Mesenchymal stem cell (in vitro differentiated cells and primary cell): ENCODE measurements around the gene SUN1.

ENCODE experiments used
- DNase-seq: peaks from one replicate; pipeline ENCODE4 v3.0.0-alpha.2; 2013
- H2AFZ ChIP-seq: one replicate; pipeline ENCODE4 v1.6.1; 2013; ENCODE audit warnings: low read depth, mild to moderate bottlenecking, control low read depth, inconsistent platforms, low read length, moderate library complexity
- H2AK5ac ChIP-seq: 2 replicates; pipeline ENCODE4 v1.6.1; 2013; ENCODE audit warnings: low read length, moderate library complexity, mild to moderate bottlenecking, inconsistent platforms; ENCODE audit not compliant: severe bottlenecking
- H2BK120ac ChIP-seq: one replicate; pipeline ENCODE4 v1.6.1; 2013; ENCODE audit warnings: low read depth, mild to moderate bottlenecking, inconsistent platforms, low read length, moderate library complexity
- H2BK12ac ChIP-seq, 2 experiments: one replicate each; pipeline ENCODE4 v1.6.1; 2013; ENCODE audit warnings: inconsistent platforms in 2 of 2, low read length in 2 of 2, mild to moderate bottlenecking in 2 of 2, moderate library complexity in 2 of 2, control low read depth in 1 of 2
- H2BK15ac ChIP-seq: one replicate; pipeline ENCODE4 v1.6.1; 2013; ENCODE audit warnings: mild to moderate bottlenecking, low read depth, inconsistent platforms; ENCODE audit not compliant: poor library complexity, severe bottlenecking
- H2BK5ac ChIP-seq: 2 replicates; pipeline ENCODE4 v1.6.1; 2013; ENCODE audit warnings: low read depth, mild to moderate bottlenecking, low read length, control low read depth, inconsistent platforms; ENCODE audit not compliant: poor library complexity, severe bottlenecking
- H3K14ac ChIP-seq, 2 experiments: one replicate each; pipeline ENCODE4 v1.6.1; 2013; ENCODE audit warnings: inconsistent platforms in 2 of 2, low read length in 2 of 2, control low read depth in 1 of 2, mild to moderate bottlenecking in 1 of 2, moderate library complexity in 1 of 2
- H3K18ac ChIP-seq, 2 experiments: one replicate each; pipeline ENCODE4 v1.6.1; 2013; ENCODE audit warnings: inconsistent platforms in 2 of 2, low read length in 2 of 2, control low read depth in 1 of 2, low read depth in 1 of 2, mild to moderate bottlenecking in 1 of 2
- H3K23ac ChIP-seq, 2 experiments: one replicate each; pipeline ENCODE4 v1.6.1; 2013; ENCODE audit warnings: inconsistent platforms in 2 of 2, low read length in 2 of 2, mild to moderate bottlenecking in 2 of 2, moderate library complexity in 2 of 2, control low read depth in 1 of 2
- H3K27ac ChIP-seq: 2 replicates; pipeline ENCODE4 v1.5.1; 2013; ENCODE audit warnings: mild to moderate bottlenecking, moderate library complexity, low read length, control low read depth, inconsistent platforms; ENCODE audit not compliant: poor library complexity, severe bottlenecking
- H3K27me3 ChIP-seq, 2 experiments: 2 replicates each; pipeline versions ENCODE4 v1.6.1 to v1.7.0; 2013; ENCODE audit warnings: low read length in 2 of 2, mild to moderate bottlenecking in 2 of 2, moderate library complexity in 2 of 2, control low read depth in 1 of 2, inconsistent platforms in 1 of 2; ENCODE audit not compliant: control insufficient read depth in 1 of 2, insufficient read depth in 1 of 2
- H3K36me3 ChIP-seq, 2 experiments: 2 replicates each; pipeline versions ENCODE4 v1.6.1 to v1.7.0; 2013; ENCODE audit warnings: low read length in 2 of 2, control low read depth in 1 of 2, inconsistent platforms in 1 of 2, low read depth in 1 of 2, mild to moderate bottlenecking in 1 of 2; ENCODE audit not compliant: insufficient read depth in 2 of 2, control insufficient read depth in 1 of 2
- H3K4ac ChIP-seq, 2 experiments: one replicate each; pipeline ENCODE4 v1.6.1; 2013; ENCODE audit warnings: inconsistent platforms in 2 of 2, low read length in 2 of 2, mild to moderate bottlenecking in 2 of 2, moderate library complexity in 2 of 2, control low read depth in 1 of 2, low read depth in 1 of 2
- H3K4me1 ChIP-seq: 2 replicates; pipeline ENCODE4 v1.6.1; 2013; ENCODE audit warnings: low read depth, low read length, control low read depth; ENCODE audit not compliant: control insufficient read depth, insufficient read depth
- H3K4me2 ChIP-seq: 2 replicates; pipeline ENCODE4 v1.6.1; 2013; ENCODE audit warnings: low read length, mild to moderate bottlenecking, inconsistent platforms; ENCODE audit not compliant: poor library complexity, severe bottlenecking
- H3K4me3 ChIP-seq, 2 experiments: 2 replicates each; pipeline versions ENCODE4 v1.5.1 to v1.7.0; 2013; ENCODE audit warnings: low read length in 2 of 2, mild to moderate bottlenecking in 2 of 2, control low read depth in 1 of 2, low read depth in 1 of 2; ENCODE audit not compliant: insufficient read depth in 1 of 2
- H3K79me1 ChIP-seq: replicated peaks from 2 replicates; pipeline ENCODE4 v1.6.1; 2013; ENCODE audit warnings: mild to moderate bottlenecking, control low read depth, low read length, inconsistent platforms; ENCODE audit not compliant: poor library complexity, severe bottlenecking
- H3K9ac ChIP-seq: 2 replicates; pipeline ENCODE4 v1.7.0; 2013; ENCODE audit warnings: mild to moderate bottlenecking, low read length, moderate library complexity
- H3K9me3 ChIP-seq: 2 replicates; pipeline ENCODE4 v1.7.0; 2013; ENCODE audit warnings: mild to moderate bottlenecking, low read length; ENCODE audit not compliant: control insufficient read depth
- H4K8ac ChIP-seq: one replicate; pipeline ENCODE4 v1.6.1; 2013; ENCODE audit warnings: inconsistent platforms, mild to moderate bottlenecking, low read length, moderate library complexity
- H4K91ac ChIP-seq: one replicate; pipeline ENCODE4 v1.6.1; 2013; ENCODE audit warnings: mild to moderate bottlenecking, low read length, inconsistent platforms
- WGBS: methylation state at CpG from one replicate; pipeline ENCODE4 v1.1.7; 2013; ENCODE audit warnings: mixed read lengths; 5-methylcytosine and 5-hydroxymethylcytosine counted together

Gene SUN1

GRCh38 chr7:904847-905246, 72.6 kb downstream of the SUN1 start:
- Histone ChIP-seq H3K27me3 (peaks cover 32 to 45% of the 10 kb centered on the region in 2 experiments), H3K4me1 (peaks cover 20% of the 10 kb centered on the region), H4K91ac (no peak overlapping the region), H3K14ac (no peak overlapping the region), H2AK5ac (no peak overlapping the region), H3K4me3 (peak overlapping the region in 1 of 2 experiments; percentile 18), H2AFZ (no peak overlapping the region), H3K23ac (no peak overlapping the region), H2BK12ac (no peak overlapping the region), H4K8ac (no peak overlapping the region), H3K36me3 (peaks cover 0 to 4% of the 10 kb centered on the region in 2 experiments), H3K9me3 (no peaks in the 10 kb centered on the region), H2BK5ac (no peak overlapping the region), H3K18ac (no peak overlapping the region), H2BK120ac (no peak overlapping the region), H3K9ac (peak overlapping the region; percentile 70), H3K27ac (no peak overlapping the region), H3K4ac (no peak overlapping the region), H3K79me1 (no peaks in the 10 kb centered on the region), H3K4me2 (no peak overlapping the region), H2BK15ac (peak overlapping the region; percentile 67)
- 59% methylated on average over 15 of the region's 20 CpGs for WGBS
- DNase-seq, result peak; percentile 38

GRCh38 chr7:906776-907157, 74.5 kb downstream of the SUN1 start:
- no peak overlapping the region for H3K4me2 ChIP-seq
- H3K14ac ChIP-seq, result no peak overlapping the region
- H3K79me1 ChIP-seq, result no peaks in the 10 kb centered on the region
- H2BK12ac ChIP-seq, result no peak overlapping the region
- no peak overlapping the region for H2BK15ac ChIP-seq
- H2BK5ac ChIP-seq, result no peak overlapping the region
- no peak overlapping the region for H3K18ac ChIP-seq
- H3K9me3 ChIP-seq, result no peaks in the 10 kb centered on the region
- no peak overlapping the region for H3K27ac ChIP-seq
- no peak overlapping the region for H3K4me3 ChIP-seq
- no peak overlapping the region for H2AFZ ChIP-seq
- DNase-seq, result no peak
- no peak overlapping the region for H2AK5ac ChIP-seq
- no peak overlapping the region for H2BK120ac ChIP-seq
- peaks cover 39 to 53% of the 10 kb centered on the region in 2 experiments for H3K27me3 ChIP-seq
- peaks cover 0 to 4% of the 10 kb centered on the region in 2 experiments for H3K36me3 ChIP-seq
- H3K4ac ChIP-seq, result no peak overlapping the region
- no peak overlapping the region for H3K9ac ChIP-seq
- no peak overlapping the region for H3K23ac ChIP-seq
- WGBS, result 73% methylated on average over 8 of the region's 10 CpGs
- H4K8ac ChIP-seq, result no peak overlapping the region
- peaks cover 14% of the 10 kb centered on the region for H3K4me1 ChIP-seq
- H4K91ac ChIP-seq, result peak overlapping the region; percentile 43

GRCh38 chr7:907158-907980, 75.1 kb downstream of the SUN1 start:
- no peak overlapping the region for H3K9ac ChIP-seq
- H3K4ac ChIP-seq, result no peak overlapping the region
- H2BK120ac ChIP-seq, result no peak overlapping the region
- H3K4me2 ChIP-seq, result no peak overlapping the region
- no peak overlapping the region for H2BK15ac ChIP-seq
- 87% methylated on average over 49 of the region's 49 CpGs for WGBS
- no peak overlapping the region for H3K14ac ChIP-seq
- H2BK5ac ChIP-seq, result no peak overlapping the region
- H2AK5ac ChIP-seq, result no peak overlapping the region
- no peak overlapping the region for H4K91ac ChIP-seq
- H3K4me3 ChIP-seq, result no peak overlapping the region
- H4K8ac ChIP-seq, result no peak overlapping the region
- H3K4me1 ChIP-seq, result peaks cover 11% of the 10 kb centered on the region
- DNase-seq, result no peak
- no peak overlapping the region for H3K27ac ChIP-seq
- no peak overlapping the region for H2AFZ ChIP-seq
- peaks cover 0 to 4% of the 10 kb centered on the region in 2 experiments for H3K36me3 ChIP-seq
- no peak overlapping the region for H3K18ac ChIP-seq
- no peak overlapping the region for H2BK12ac ChIP-seq
- no peaks in the 10 kb centered on the region for H3K79me1 ChIP-seq
- peaks cover 39 to 53% of the 10 kb centered on the region in 2 experiments for H3K27me3 ChIP-seq
- H3K9me3 ChIP-seq, result no peaks in the 10 kb centered on the region
- no peak overlapping the region for H3K23ac ChIP-seq

GRCh38 chr7:908159-908581, 75.9 kb downstream of the SUN1 start:
- no peak overlapping the region for H3K4me3 ChIP-seq
- no peak overlapping the region for H3K18ac ChIP-seq
- H3K36me3 ChIP-seq, result peaks cover 0 to 4% of the 10 kb centered on the region in 2 experiments
- no peak for DNase-seq
- H3K9me3 ChIP-seq, result no peaks in the 10 kb centered on the region
- no peaks in the 10 kb centered on the region for H3K79me1 ChIP-seq
- H4K91ac ChIP-seq, result no peak overlapping the region
- H3K27ac ChIP-seq, result no peak overlapping the region
- H3K4me1 ChIP-seq, result peaks cover 13% of the 10 kb centered on the region
- 81% methylated on average over 12 of the region's 12 CpGs for WGBS
- H3K4ac ChIP-seq, result peak overlapping the region in 1 of 2 experiments; percentile 60
- H3K27me3 ChIP-seq, result peaks cover 34 to 49% of the 10 kb centered on the region in 2 experiments
- peak overlapping the region; percentile 2 for H2BK15ac ChIP-seq
- no peak overlapping the region for H2BK120ac ChIP-seq
- H3K14ac ChIP-seq, result no peak overlapping the region
- H4K8ac ChIP-seq, result peak overlapping the region; percentile 19
- no peak overlapping the region for H2BK5ac ChIP-seq
- peak overlapping the region in 1 of 2 experiments; percentile 34 for H3K23ac ChIP-seq
- no peak overlapping the region for H2AK5ac ChIP-seq
- peak overlapping the region in 1 of 2 experiments; percentile 87 for H2BK12ac ChIP-seq
- H3K9ac ChIP-seq, result no peak overlapping the region
- H3K4me2 ChIP-seq, result no peak overlapping the region
- no peak overlapping the region for H2AFZ ChIP-seq
